Measurements from ENCODE around the gene NME4. TPM values are rescaled to one million over a fixed set of nuclear protein-coding genes. Genes with fewer than 3 reads are reported as not detected.

Gene NME4
- total RNA-seq, 2 donors from 2014 or later, result 274 to 350 TPM

DNA sequence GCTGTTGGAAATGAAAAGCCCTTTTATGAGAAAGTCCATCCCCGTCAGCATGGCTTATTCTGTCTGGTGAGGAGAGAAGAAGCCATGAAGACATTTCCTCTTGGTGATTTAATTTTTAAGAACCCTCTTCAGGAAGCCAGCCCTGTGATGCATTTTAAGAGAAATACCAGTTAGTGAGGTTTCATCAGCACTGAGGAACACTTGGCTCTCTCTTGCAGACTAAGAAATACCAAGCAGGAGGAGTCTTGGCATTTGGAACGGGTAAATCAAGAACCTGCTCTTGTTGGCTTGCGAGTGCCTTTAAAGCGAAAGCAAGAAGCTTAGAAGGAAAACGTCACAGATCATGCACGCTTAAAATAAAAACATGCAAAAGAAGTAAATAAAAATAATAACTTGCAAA, 46.0 kb downstream of the NME4 start:
- H3K27me3 ChIP-seq (ENCODE audit: control insufficient read depth, insufficient read depth, low read length, poor library complexity, severe bottlenecking), result no peaks in the 10 kb centered on the region
- no peaks in the 10 kb centered on the region for H3K9me3 ChIP-seq (ENCODE audit: control insufficient read depth, low read length)
- TF ChIP-seq, protein P1, sequence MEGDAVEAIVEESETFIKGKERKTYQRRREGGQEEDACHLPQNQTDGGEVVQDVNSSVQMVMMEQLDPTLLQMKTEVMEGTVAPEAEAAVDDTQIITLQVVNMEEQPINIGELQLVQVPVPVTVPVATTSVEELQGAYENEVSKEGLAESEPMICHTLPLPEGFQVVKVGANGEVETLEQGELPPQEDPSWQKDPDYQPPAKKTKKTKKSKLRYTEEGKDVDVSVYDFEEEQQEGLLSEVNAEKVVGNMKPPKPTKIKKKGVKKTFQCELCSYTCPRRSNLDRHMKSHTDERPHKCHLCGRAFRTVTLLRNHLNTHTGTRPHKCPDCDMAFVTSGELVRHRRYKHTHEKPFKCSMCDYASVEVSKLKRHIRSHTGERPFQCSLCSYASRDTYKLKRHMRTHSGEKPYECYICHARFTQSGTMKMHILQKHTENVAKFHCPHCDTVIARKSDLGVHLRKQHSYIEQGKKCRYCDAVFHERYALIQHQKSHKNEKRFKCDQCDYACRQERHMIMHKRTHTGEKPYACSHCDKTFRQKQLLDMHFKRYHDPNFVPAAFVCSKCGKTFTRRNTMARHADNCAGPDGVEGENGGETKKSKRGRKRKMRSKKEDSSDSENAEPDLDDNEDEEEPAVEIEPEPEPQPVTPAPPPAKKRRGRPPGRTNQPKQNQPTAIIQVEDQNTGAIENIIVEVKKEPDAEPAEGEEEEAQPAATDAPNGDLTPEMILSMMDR (conservative IDR thresholded peaks at IDR 0.05), result no peak
- no peaks in the 10 kb centered on the region for H3K4me1 ChIP-seq (ENCODE audit: control insufficient read depth, insufficient read depth, low read length)
- no peak overlapping the region for H3K27ac Mint-ChIP-seq
- H3K36me3 Mint-ChIP-seq (ENCODE audit: low read depth), result peaks cover 27% of the 10 kb centered on the region
- H3K27ac ChIP-seq (ENCODE audit: low read depth, low read length), result no peak overlapping the region
- H3K9me3 Mint-ChIP-seq, result no peaks in the 10 kb centered on the region
- no peak overlapping the region for H3K4me3 ChIP-seq (ENCODE audit: low read length)
- no peak overlapping the region for H3K9ac ChIP-seq (ENCODE audit: extremely low read depth, low read length, poor library complexity, severe bottlenecking)
- peaks cover 8% of the 10 kb centered on the region for H3K4me1 Mint-ChIP-seq
- H3K4me3 Mint-ChIP-seq, result no peak overlapping the region
- no peak for DNase-seq
- WGBS, 2 experiments (ENCODE audit: insufficient coverage in 1 of 2, insufficient read length in 1 of 2), result 94 to 98% methylated on average over 4 to 6 of the region's 6 CpGs
- H3K36me3 ChIP-seq (ENCODE audit: control insufficient read depth, insufficient read depth, low read length), result peaks cover 11% of the 10 kb centered on the region
- no peaks in the 10 kb centered on the region for H3K27me3 Mint-ChIP-seq (ENCODE audit: insufficient read depth)

DNA sequence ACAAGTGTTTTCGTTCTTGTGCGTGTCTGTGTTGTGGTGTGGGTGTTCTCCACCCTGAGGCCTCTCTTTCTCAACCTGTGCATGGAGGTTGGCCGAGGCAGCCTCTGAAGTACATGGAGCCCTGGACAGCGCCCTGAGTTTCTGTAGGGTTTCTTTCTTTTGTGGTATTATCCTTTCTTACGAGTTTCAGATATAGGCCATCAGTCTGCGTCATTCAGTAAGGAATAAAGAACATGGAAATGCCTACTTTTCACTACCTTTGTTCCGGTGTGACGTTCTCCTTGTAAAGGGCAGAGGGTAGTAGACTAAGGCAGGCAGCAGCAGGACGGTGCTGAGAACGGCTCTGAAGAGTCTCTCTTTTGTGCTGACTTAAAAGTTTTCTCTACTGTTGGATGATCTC, 47.0 kb downstream of the NME4 start:
- WGBS, 2 experiments (ENCODE audit: insufficient coverage in 1 of 2, insufficient read length in 1 of 2), result 90 to 95% methylated on average over 7 to 10 of the region's 10 CpGs
- Histone ChIP-seq H3K4me1 (ENCODE audit: control insufficient read depth, insufficient read depth, low read length) (no peaks in the 10 kb centered on the region), H3K27ac (ENCODE audit: low read depth, low read length) (peak overlapping the region; percentile 17), H3K9ac (ENCODE audit: extremely low read depth, low read length, poor library complexity, severe bottlenecking) (no peak overlapping the region), H3K27me3 (ENCODE audit: control insufficient read depth, insufficient read depth, low read length, poor library complexity, severe bottlenecking) (no peaks in the 10 kb centered on the region), H3K36me3 (ENCODE audit: control insufficient read depth, insufficient read depth, low read length) (peaks cover 8% of the 10 kb centered on the region), H3K4me3 (ENCODE audit: low read length) (no peak overlapping the region), H3K9me3 (ENCODE audit: control insufficient read depth, low read length) (no peaks in the 10 kb centered on the region)
- no peaks in the 10 kb centered on the region for H3K9me3 Mint-ChIP-seq
- H3K36me3 Mint-ChIP-seq (ENCODE audit: low read depth), result peaks cover 27% of the 10 kb centered on the region
- H3K4me3 Mint-ChIP-seq, result no peak overlapping the region
- TF ChIP-seq, protein P1 (conservative IDR thresholded peaks at IDR 0.05), result no peak
- H3K27ac Mint-ChIP-seq, result peak overlapping the region; percentile 72
- no peak for DNase-seq
- no peaks in the 10 kb centered on the region for H3K27me3 Mint-ChIP-seq (ENCODE audit: insufficient read depth)
- H3K4me1 Mint-ChIP-seq, result peaks cover 8% of the 10 kb centered on the region

DNA sequence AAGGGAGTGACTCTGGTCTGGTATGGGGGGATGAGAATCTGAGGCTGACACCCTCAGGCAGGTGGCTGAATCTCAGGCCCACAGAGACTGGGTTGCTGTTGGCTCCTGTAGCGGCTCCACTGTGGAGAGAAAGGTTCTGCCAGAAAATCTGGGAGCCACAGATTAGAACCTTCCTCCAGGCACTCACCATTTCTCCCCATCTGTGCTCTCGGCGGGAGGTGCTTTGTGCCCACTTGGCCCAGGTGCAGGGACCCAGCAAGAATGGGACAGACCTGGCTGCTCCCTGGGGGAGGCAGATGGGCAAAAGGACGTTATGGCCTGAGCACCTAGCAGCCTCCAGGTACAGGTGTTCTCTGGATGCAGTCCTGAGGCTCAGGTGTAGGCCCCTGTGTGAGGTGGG, 48.6 kb downstream of the NME4 start:
- Mint-ChIP-seq H3K4me1 (peaks cover 8% of the 10 kb centered on the region), H3K36me3 (ENCODE audit: low read depth) (peaks cover 21% of the 10 kb centered on the region), H3K4me3 (no peak overlapping the region), H3K9me3 (no peaks in the 10 kb centered on the region), H3K27ac (no peak overlapping the region), H3K27me3 (ENCODE audit: insufficient read depth) (no peaks in the 10 kb centered on the region)
- no peak overlapping the region for H3K9ac ChIP-seq (ENCODE audit: extremely low read depth, low read length, poor library complexity, severe bottlenecking)
- no peak overlapping the region for H3K4me3 ChIP-seq (ENCODE audit: low read length)
- no peak overlapping the region for H3K27ac ChIP-seq (ENCODE audit: low read depth, low read length)
- no peaks in the 10 kb centered on the region for H3K4me1 ChIP-seq (ENCODE audit: control insufficient read depth, insufficient read depth, low read length)
- WGBS, 2 experiments (ENCODE audit: insufficient coverage in 1 of 2, insufficient read length in 1 of 2), result 80 to 90% methylated on average over 1 to 4 of the region's 4 CpGs
- no peaks in the 10 kb centered on the region for H3K27me3 ChIP-seq (ENCODE audit: control insufficient read depth, insufficient read depth, low read length, poor library complexity, severe bottlenecking)
- no peaks in the 10 kb centered on the region for H3K9me3 ChIP-seq (ENCODE audit: control insufficient read depth, low read length)
- TF ChIP-seq, protein P1 (conservative IDR thresholded peaks at IDR 0.05), result no peak
- DNase-seq, result no peak
- peaks cover 4% of the 10 kb centered on the region for H3K36me3 ChIP-seq (ENCODE audit: control insufficient read depth, insufficient read depth, low read length)

Other genes with a start within 250 kb of the NME4 start
- not detected for gene HBZ, start 244.6 kb upstream of the NME4 start, total RNA-seq
- not detected for gene HBM, start 231.2 kb upstream of the NME4 start, total RNA-seq
- gene HBA2, start 224.3 kb upstream of the NME4 start, total RNA-seq, result 1 to 10 TPM in 1 of 2 donors, not detected in 1; 1.2 TPM
- 1 to 10 TPM in 1 of 2 donors, not detected in 1; 1.1 TPM for gene HBA1, start 220.5 kb upstream of the NME4 start, total RNA-seq
- 1 to 10 TPM; 1.2 to 1.3 TPM for gene HBQ1, start 216.7 kb upstream of the NME4 start, total RNA-seq
- 100 to 1,000 TPM; 130 to 151 TPM for gene LUC7L, start 167.8 kb upstream of the NME4 start, total RNA-seq
- gene FAM234A, start 162.4 kb upstream of the NME4 start, total RNA-seq, result 100 to 1,000 TPM; 123 to 130 TPM
- 1 to 10 TPM; 2.0 to 7.8 TPM for gene RGS11, start 121.3 kb upstream of the NME4 start, total RNA-seq
- 10 to 100 TPM in 1 of 2 donors, 1 to 10 TPM in 1; 6.8 to 19.2 TPM for gene ARHGDIG, start 116.6 kb upstream of the NME4 start, total RNA-seq
- 1 to 10 TPM; 2.9 to 9.9 TPM for gene PDIA2, start 114.0 kb upstream of the NME4 start, total RNA-seq
- 10 to 100 TPM; 36.5 to 37.3 TPM for gene AXIN1, start 44.5 kb upstream of the NME4 start, total RNA-seq
- gene MRPL28, start 26.7 kb upstream of the NME4 start, total RNA-seq, result 100 to 1,000 TPM; 137 to 138 TPM
- 100 to 1,000 TPM; 104 to 115 TPM for gene PGAP6, start 15.2 kb upstream of the NME4 start, total RNA-seq
- 10 to 100 TPM; 31.8 to 43.5 TPM for gene DECR2, start 4.7 kb downstream of the NME4 start, total RNA-seq
- gene RAB11FIP3, start 28.4 kb downstream of the NME4 start, total RNA-seq, result 10 to 100 TPM; 62.7 to 68.9 TPM
- gene CAPN15, start 130.5 kb downstream of the NME4 start, total RNA-seq, result 10 to 100 TPM; 55.3 to 76.1 TPM
- under 1 TPM; 0.29 to 0.62 TPM for gene PRR35, start 163.2 kb downstream of the NME4 start, total RNA-seq
- 1 to 10 TPM; 1.1 TPM for gene NHLRC4, start 169.8 kb downstream of the NME4 start, total RNA-seq
- gene PIGQ, start 172.8 kb downstream of the NME4 start, total RNA-seq, result 100 to 1,000 TPM; 128 to 129 TPM
- gene RAB40C, start 192.9 kb downstream of the NME4 start, total RNA-seq, result 10 to 100 TPM; 21.3 to 25.9 TPM
- 10 to 100 TPM in 1 of 2 donors, 1 to 10 TPM in 1; 7.7 to 11.6 TPM for gene WFIKKN1, start 233.8 kb downstream of the NME4 start, total RNA-seq
- gene METTL26, start 239.1 kb downstream of the NME4 start, total RNA-seq, result 10 to 100 TPM; 72.1 to 79.8 TPM
- gene MCRIP2, start 244.6 kb downstream of the NME4 start, total RNA-seq, result 10 to 100 TPM; 22.8 to 34.2 TPM